NCI-H1105 (cell line): ENCODE data around the gene IFRD1.

Experiments
- DNase-seq: peaks from one replicate; lab custom pipeline; 2025; lab: John Stamatoyannopoulos, UW

IFRD1 gene

DNA sequence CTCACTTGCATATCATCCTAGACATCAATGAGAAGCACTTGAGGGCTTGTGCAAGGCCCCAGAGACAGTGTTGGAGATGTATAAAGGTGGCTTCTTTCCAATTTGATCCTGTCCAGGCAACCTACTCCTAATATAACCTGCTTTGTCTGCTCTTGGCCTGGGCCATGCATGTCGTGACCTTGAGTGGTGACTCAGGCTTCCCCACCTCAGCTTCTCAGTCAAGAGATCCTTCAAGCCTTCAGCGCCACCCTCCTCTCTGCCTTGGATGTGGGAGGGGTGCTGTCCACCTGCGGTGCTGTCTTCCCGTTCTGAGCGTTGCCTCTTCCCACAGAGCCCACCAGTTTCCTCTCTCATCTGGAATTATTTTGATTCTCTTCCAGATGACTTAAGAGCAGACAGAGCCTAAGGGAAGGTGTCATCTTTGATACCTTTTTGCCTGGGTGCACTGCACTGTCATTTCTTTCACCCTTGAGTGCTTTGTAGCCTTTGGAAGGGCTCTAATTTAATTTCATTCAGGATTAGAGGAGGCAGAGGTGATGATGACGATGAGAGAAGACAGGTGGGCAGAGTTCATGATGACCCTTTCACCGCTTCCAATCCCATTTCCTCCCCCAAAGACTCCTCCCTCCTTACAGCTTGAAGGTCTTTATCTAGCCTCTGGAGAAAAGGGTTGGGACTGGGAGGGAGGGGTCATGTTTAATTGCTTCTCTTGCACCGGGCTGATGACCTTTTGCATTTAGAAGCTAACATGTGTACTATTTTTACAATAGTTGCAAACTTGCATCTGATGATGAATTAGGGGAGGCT, 37.4 kb downstream of the IFRD1 start:
- DNase-seq = no peak

- DNase-seq = no peak
Observed at GRCh38 chr7:112488264-112488552, 37.9 kb downstream of the IFRD1 start.

DNA sequence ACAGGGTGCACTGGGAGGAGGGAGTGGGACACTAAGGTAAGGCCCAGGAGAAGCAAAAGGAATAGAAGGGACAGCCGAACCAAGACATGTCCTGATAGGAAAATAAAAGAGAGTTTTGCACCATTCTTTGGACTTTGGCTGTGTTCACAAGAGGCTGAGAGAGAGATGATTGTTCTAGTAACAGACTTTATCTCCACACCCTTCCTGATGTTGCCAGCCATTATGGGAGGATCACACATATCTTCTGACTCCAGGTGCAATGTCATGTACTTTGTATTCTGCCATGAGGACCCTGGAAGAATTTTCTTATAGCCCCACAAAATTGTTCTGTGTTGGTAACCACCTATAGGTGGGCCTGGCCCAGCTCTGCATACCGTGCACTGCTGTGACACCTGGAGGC, 41.9 kb downstream of the IFRD1 start:
- DNase-seq = no peak

DNA sequence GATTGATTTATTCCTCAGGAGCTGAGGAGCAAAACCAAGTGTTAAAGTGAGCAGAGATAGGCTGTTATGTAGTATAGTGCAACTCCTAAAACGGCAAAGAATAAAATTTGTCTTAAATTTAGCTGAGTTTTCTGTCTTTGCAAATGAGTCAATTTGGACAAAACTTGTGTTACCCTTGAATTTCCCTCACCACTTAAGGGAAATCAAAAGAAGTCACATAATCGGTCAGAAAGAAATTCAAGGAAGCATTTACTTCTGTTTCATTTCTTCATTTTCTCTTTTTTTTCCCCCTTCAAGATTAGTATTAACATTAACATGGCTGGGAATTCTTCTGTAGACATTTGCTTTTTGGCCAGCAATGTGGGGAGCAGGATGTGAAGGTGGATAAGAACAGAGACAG, 44.4 kb downstream of the IFRD1 start:
- DNase-seq = no peak

- no peak for DNase-seq
Observed at GRCh38 chr7:112495156-112495788, 45.0 kb downstream of the IFRD1 start.

- DNase-seq = peak; percentile 57
Observed at GRCh38 chr7:112495810-112496462, 45.7 kb downstream of the IFRD1 start.

- no peak for DNase-seq
Observed at GRCh38 chr7:112497481-112497880, 47.2 kb downstream of the IFRD1 start.

DNA sequence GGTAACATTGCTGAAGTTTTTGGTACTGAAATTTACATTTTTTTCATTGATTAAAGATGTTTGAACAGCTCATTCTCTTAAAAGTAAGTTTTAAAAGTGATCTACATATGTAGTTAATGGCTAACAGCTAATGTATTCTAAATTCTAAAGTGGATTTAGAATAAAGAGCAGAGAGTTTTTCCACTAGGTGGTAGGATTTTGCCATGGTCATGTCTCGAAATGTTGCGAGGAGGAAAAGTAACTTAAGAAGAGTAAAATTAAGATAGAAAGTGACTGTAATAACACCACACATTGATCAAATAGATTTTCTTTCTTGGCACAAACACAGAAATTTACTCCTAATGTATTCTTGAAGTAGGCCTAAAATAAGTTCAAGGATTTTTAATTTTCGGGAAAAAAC, 50.4 kb downstream of the IFRD1 start:
- DNase-seq = no peak

- no peak for DNase-seq
Observed at GRCh38 chr7:112501801-112502503, 51.7 kb downstream of the IFRD1 start.

DNA sequence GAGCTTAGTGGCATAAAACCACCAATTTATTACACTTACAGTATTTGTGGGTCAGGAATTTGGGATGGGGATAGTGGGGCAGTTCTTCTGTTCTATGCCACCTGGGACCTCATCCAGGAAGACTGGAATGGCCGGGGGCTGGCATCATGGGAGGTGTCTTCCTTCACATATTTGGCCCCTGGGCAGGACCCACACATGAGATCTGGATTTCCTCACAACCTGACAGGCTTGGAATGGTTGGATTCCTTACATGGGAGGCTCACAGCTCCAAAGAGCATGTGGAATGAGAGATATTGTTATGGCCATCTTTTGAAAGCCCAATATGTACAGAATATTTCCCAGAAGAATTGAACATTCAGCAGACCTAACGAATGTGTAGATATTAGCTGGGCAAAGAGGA, 52.4 kb downstream of the IFRD1 start:
- no peak for DNase-seq

DNA sequence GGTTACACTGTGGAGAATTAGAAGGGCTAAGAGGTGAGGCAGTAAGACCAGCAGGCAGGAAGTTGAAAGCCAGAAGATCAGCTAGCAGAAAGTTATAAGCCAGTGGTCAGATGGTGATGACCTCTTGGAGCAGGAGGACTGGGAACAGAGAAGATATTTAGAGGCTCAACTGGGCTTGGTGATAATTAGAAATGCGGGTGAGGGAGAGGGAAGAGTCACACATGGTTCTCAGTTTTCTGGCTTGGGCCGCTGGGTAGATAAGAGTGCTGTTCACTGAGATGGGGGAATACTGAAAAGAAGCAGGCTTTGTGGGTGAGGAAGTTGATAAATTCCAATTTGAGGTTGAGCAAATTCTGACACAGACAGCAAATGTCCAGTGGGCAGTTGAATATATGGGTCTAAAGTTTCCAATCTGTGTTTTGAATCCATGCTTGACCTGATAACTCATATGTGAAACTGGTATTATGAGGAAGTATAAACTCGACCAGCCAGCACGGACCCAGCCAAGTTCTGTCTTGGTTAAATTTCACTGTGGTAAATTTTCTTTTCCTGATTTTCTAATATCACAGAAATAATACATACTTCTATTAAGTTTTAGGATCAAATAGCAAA, 53.2 kb downstream of the IFRD1 start:
- DNase-seq = no peak

DNA sequence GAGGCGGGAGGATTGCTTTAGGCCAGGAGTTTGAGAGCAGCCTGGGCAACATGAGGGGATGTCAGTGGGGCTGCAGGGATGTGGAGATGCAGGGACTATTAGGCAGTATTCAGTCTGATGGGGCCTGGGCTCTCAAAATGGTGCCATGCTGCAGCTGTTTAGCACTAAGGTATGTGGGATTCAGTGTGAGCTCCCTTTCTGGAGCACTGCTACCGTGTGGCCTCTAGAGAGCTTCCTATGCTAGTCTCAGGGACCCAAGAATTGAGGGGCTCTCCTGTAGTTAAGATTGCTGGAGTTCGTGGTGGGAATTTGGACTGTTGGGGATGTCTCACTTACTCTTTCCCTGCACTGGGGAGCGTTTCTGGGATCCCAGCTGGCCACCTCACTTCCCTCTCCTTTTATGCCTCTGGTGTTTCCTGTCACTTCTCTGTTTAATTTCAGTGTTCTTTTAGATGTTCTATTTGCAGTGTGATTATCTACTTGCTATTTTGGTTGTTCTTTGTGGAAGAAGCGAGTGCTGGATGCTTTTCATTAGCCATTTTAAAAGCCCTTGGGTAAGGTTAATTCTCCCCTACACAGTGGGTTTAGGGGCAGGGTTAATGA, 53.9 kb downstream of the IFRD1 start:
- no peak for DNase-seq

DNA sequence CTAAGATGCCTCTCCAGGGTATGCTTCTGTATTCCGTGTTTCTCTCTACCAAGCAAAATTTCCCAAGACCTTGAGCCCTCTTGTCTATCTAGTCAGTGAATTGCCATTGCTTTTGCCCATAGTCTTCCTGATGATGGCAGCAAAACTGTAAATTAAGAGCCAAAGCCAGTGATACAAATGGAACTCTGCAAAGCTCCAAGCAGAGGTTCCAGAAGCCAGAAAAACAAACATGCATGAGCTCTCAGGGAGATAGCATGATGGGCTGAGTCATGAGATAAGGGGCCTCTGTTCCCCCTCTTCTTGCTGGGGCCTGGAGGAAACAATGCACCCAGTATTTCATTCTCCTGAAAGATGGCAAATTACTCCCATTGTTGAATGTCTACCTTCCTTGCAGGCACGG, 55.2 kb downstream of the IFRD1 start:
- DNase-seq = no peak

GRCh38 chr7:112508404-112508803, 58.1 kb downstream of the IFRD1 start:
- no peak for DNase-seq

- no peak for DNase-seq
Observed at GRCh38 chr7:112509402-112509801, 59.1 kb downstream of the IFRD1 start.

DNA sequence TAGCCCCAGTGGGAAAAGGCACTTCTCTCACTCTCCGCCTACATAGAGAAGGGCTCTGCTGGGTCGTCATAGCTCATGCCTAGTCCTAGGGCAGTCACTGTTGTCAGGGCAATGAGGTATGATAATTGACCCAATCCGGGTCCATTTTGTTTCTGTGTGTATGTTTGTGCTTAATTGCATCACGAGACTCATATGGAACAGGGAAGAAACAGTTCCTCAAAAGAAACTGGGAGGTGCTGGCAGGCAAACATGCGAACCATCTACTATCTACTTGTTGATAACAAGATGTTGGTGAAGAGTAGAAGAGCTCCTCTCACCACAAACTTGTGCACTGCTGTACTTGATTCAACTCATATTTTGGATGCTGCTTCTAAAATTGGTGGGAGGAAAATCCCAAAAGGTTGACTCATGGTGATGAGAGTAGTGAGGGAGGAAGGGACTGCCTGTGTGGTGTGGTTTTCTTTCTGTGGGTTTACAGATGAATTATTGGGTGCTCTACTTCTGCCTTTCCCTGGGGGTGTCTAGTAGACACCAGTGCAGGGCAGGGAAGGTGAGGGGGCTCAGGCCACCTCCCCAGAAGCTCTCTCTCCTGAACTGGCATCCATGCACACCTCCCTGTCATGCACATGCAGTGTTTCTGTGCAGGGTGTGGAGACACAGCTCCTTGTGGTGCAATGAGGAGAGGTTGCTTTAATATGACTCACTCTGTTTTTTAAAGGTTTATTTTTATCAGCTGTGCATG, 59.9 kb downstream of the IFRD1 start:
- no peak for DNase-seq

DNA sequence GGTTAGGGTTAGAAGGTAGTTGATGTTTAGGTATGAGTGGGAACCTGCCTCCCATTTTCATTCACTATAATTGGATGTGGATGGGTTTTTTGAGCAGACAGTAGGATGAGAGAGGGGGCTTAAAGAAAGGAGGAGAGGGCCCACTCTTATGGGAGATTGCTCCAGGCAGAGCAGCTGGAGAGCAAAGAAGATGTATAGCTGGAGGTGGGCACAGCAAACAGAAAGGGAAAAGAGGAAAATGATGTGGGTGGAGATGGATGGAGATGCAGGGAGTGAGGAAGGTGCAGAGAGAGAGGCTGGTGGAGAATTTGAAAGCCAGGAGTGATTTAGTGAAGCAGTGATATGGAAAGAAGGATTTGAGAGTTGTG, 60.5 kb downstream of the IFRD1 start:
- no peak for DNase-seq

- no peak for DNase-seq
Observed at GRCh38 chr7:112511451-112512202, 61.4 kb downstream of the IFRD1 start.

DNA sequence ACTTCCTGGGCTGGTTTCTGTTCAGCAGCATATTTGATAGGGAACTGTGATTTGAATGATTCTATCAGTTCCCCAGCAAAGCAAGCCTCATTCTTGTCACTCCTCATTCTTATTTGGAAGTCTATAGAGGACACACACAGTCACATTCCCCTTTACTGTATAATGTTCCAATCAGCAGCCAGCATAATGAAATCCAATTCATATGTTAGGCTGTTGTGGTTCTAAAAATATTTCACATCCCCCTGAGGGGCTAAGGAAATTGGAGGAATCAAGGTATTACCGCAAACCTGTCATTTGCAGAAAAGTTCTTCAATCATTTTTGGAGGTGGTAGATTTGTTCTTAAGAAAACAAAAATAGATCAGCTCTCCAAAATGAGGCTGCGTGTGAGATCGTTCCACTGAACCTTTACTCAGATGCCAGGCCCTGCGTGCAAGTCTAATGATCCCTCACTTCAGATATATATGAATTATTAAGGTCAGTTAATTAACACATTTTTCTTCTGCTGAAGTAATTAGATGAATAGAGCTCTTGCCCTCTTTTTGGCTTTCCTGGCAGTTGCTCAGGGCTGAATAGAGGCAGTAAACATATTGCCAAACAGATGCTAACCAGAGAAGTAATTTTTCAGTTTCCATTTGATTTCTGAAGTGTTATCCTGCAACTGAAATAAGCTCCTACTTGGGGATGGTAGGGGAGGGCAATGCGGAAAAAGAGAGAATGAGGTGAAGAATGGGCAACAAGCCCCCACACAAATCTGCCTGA, 62.4 kb downstream of the IFRD1 start:
- no peak for DNase-seq

DNA sequence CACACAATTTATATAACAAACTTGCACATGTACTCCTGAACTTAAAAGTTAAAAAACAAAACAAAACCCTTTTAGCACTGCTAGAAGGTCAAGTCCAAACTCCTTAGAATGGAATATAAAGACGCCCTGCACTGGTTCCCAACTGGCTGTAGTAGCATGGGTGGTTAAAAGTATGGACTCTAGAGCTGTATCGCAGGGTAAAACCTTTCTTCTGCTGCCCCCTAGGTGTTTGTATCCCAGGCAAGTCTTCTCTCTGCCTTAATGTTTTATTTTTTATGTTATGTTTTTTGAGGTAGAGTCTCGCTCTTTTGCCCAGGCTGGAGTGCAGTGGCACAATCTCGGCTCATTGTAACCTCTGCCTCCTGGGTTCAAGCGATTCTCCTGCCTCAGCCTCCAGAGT, 65.7 kb downstream of the IFRD1 start:
- DNase-seq = no peak
